HS-5 (cell line): ENCODE data around the gene PTCH1.
A peak's percentile ranks its signal among the peaks of the same experiment; 100 is the strongest.

Experiments
- DNase-seq: peaks from one replicate; pipeline ENCODE4 v3.0.0-alpha.2; 2012; ENCODE audit warnings: low read depth

PTCH1 gene

GRCh38 chr9:95462249-95463147 is 54.3 kb downstream of the PTCH1 start:
- DNase-seq = peak; percentile 33

GRCh38 chr9:95461448-95462248 is 55.1 kb downstream of the PTCH1 start:
- DNase-seq = no peak

DNA sequence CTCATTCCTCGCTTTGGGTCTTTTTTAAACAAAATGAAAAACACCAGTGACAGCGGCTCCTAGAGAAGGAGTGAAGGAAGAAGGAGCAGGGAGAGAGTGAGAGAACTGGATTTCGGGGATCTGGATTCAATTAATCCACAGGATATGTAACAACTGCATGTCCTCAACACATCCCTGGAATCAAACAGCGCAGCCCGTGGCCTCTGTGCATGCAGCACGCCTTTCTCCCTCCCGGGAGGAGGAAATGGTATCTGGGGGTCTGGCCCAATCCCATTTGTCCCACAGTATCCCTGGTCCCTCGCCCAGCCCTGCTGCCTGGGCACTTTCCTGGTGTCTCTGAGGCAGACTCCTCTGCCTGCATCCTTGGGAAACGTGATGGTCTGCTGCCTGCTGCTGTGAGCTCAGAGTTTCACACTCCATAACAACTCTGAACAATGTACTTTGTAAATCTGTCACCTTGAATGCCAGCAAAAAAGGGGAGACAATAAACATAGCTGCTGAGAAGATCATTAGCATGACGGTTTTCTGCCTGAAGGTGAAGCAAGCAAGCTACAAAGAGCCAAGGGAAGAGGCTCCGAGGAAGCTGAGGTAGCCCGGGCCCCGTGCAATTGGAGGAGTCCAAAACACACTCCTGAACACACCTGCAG is 56.1 kb downstream of the PTCH1 start:
- no peak for DNase-seq

DNA sequence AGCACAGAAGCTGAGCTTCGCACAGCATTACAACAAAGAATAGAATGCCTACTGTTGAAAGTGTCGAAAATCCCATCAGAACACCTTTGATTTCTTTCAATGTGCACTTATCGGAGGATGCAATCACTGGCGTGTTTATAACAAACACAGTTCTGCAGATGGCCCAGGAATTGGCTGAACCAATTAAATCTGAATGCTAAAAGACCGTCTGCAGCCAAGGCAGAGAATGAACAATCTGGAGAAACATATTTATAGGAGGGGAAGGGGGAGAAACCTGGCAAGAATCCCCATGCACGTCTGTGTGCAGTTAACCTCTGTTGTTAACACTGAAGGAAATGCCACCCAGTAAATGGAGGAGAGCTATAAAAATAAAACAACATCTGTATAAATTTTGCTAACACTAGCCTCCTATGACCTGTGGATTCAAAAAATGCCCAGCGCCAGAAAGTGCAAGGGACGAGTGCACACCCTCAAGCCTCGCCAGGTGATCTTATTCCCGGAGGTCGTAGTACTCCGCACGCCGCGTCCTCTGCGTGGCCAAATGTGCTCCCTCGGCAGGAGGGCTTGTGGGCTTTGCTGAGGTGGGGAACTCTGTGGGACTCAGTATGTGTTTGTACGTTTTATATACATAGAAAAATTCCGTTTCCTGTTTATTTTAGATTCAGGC is 56.8 kb downstream of the PTCH1 start:
- no peak for DNase-seq

GRCh38 chr9:95459178-95459577 is 57.6 kb downstream of the PTCH1 start:
- DNase-seq = no peak

DNA sequence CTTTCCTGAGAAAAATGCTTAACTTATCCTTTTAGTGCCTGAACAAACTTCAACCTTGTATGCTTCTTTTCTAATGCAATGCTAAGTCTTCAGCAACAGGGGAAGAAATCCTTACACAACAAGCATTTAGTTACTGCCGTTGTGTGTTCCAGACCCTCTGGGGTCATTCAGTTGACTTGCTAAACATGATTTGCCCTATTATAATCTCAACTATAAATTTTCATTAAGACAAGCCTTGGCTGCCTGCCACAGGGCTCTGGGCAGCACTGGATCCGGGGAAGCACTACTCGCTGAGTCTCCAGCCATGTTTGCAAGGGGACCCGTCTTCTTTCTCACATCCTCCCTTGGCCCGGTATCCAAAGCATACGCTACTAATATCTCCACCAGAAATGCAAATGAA is 58.1 kb downstream of the PTCH1 start:
- DNase-seq = no peak

DNA sequence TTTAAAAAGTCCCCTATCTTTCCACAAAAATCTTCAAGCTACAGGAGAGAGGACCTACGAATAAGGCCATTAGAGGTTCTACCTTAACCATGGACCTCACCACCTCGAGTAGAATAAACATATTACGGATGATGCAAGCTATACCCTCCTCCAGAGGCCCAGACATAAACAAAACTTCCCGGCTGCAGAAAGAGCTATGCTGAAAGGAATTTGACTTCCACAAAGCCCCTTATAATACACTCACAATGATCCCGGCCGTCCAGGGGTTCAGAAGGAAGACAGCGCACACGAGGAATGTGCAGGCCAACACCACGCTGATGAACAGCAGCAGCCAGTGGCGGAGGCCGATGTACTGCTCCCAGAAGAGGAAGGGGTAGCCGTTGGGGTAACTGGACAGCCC is 59.0 kb downstream of the PTCH1 start:
- no peak for DNase-seq

GRCh38 chr9:95455714-95456113 is 61.1 kb downstream of the PTCH1 start:
- DNase-seq = no peak

DNA sequence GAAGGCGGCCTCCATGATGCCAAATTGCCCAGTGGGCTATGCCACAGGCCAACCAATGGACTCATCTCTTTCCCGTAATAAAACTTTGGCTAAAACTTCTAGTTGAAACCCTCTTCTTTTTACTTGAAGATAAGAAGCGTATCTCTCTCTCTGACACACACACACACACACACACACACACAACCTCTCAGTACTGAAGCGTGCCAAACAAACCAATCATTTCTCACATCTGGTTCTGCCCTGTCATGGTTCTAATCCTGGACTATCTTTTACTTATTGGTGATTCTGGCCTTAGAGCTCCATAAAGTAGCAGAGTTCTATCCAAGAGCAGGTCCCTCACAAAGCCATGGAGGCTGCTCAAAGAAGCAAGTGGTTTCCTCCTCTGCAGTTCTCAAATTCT is 64.6 kb downstream of the PTCH1 start:
- no peak for DNase-seq

GRCh38 chr9:95451065-95451426 is 65.7 kb downstream of the PTCH1 start:
- DNase-seq = no peak

GRCh38 chr9:95450171-95451064 is 66.4 kb downstream of the PTCH1 start:
- no peak for DNase-seq

DNA sequence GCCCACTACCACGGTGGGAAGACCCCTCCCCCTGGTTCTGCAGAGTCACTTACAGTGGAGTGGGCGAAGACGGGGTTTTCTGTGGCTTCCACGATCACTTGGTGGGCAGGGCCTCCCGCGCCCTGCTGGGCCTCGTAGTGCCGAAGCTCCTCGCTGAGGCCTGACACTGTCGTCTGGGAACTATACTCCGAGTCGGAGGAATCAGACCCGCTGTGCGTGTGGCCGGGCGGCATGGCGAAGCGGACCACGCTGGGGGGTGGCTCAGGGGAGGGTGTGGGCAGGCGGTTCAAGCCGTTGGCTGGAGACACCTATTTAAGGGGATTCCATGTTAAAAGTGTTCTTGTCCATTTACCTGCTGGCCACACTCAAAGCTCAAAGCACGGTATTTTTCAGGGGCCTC is 67.8 kb downstream of the PTCH1 start:
- no peak for DNase-seq

DNA sequence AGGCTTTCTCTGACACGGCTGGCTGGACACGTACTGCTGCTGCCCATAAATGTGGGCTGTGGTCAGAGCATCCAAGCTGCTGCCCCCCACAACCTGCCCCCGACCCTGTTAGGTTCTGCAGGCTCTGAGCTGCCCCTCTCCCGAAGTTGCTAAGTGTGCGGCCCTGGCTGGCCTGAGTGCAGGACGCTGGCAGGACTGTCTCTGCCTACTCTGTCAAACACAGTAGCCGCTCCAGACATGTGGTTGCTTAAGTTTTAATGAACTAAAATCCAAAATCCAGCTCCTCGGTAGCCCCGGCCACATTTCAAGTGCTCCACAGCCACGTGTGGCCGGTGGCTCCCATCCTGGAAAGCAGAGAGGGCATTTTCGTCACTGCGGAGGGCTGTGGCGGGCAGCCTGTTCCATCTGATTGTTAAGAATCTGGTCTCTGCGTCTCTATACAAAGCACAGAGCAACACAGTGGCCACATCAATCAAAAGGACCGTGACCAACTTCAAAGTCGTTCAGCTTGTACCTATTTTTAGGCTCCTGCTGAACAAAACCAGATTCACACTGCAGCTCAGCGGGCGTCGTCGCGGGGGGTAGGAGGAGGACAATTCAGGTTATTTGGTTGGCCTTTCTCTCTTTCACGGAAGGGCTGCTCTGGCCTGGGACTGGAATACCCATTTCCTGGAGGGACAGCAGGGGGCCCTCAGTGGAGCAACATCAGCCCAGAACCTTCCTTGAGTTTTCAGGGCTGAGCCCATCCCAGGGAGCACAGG is 68.9 kb downstream of the PTCH1 start:
- no peak for DNase-seq

- no peak for DNase-seq
These were observed 69.8 kb downstream of the PTCH1 start for GRCh38 chr9:95446984-95447383.

GRCh38 chr9:95446259-95446658 is 70.5 kb downstream of the PTCH1 start:
- no peak for DNase-seq

DNA sequence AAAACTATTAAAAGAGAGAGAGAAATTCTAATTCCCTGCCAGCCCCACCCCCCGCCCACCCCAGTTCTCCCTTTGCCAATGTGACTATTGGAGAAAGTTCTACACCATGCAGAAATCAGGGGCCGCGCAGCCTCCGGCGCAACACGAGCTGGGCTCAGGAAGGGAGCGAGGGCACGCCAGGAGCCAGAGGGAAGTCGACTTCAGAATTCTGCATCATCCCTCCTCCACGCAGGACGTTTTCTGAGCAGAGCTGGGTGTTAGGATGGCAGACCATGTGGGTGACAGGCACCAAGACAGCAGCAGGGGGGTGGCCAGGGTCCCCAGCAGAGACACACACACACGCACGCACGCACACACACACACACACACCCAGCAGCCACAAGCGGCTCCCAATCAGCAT is 72.6 kb downstream of the PTCH1 start:
- DNase-seq = no peak

DNA sequence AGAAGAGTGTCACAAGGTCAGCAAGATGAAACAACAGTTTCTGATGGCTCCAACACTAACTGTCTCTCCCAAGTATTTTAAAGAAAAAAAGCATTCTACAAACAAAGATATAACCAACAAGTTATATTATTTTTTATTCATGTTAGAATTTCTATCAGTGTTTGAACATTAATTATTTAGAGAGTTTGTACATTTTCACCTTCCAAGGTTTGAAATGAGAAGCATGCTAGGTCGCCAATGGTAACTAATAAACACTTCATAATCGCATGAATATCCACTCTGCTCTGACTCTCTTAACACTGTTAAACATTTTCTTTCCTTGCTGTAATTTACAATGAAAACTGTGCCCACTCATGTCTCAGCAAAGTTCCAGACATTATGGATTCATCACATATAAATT is 73.5 kb downstream of the PTCH1 start:
- no peak for DNase-seq

DNA sequence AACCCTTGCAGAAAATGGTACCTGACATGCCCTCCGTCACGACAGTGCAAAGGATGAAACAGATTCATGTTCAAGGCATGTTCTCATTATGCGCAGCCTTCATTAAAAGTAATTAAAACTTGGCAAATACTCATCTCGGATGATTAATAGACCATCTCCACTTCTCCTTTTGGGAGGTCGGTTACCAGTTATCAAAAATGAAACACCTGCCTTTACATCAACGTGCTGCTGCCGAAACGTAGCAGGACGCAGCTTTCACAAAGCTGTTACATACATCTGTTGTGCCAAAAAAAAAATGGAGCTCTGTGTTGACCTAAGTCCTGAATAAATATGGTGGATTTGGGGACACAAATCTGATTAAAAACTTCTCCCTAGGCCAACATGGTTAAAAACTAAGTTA is 75.7 kb downstream of the PTCH1 start:
- no peak for DNase-seq

- no peak for DNase-seq
These were observed 76.3 kb downstream of the PTCH1 start for GRCh38 chr9:95440447-95440846.

DNA sequence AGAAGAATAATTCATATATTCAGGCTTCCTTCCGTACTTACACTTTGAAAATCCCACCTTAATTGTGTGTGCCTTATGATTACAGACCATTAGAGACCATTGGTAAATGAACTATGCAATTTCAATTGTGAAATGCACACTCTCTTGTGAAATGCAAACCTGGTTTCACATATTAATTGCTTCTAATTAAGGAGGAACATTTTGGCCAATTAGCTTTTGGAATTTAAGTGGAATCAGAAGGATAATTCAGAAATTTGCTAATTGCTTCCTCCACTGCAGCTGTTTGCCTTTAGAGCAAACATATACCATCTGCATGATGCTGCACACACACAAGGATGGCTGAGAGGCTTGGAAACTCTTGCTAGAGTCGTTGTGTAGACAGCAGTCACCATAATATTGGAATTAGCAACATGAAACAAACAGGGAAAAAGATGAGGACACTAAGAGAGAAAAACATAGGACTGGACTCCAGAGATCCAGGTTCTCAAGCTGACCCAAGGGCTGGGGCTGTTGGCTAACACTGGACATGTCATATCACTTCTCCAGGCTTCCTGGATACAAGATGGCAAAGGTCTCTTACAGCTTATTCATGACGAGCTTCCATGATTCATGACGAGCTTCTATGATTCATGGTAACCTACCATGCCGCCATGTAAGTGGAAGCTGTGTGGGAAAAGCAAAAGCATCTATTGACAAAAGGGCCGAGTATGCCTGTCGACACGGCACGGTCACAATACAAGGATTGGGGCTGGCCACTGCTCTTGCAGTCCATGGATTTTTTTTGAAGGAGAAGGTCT is 78.0 kb downstream of the PTCH1 start:
- DNase-seq = no peak
